ENCODE data around the gene NOXA1. TPM values are rescaled to one million over a fixed set of nuclear protein-coding genes. Genes with fewer than 3 reads are reported as not detected.

Gene NOXA1
- total RNA-seq, 1 experiment from 2014 or later, result 8.2 TPM

DNA sequence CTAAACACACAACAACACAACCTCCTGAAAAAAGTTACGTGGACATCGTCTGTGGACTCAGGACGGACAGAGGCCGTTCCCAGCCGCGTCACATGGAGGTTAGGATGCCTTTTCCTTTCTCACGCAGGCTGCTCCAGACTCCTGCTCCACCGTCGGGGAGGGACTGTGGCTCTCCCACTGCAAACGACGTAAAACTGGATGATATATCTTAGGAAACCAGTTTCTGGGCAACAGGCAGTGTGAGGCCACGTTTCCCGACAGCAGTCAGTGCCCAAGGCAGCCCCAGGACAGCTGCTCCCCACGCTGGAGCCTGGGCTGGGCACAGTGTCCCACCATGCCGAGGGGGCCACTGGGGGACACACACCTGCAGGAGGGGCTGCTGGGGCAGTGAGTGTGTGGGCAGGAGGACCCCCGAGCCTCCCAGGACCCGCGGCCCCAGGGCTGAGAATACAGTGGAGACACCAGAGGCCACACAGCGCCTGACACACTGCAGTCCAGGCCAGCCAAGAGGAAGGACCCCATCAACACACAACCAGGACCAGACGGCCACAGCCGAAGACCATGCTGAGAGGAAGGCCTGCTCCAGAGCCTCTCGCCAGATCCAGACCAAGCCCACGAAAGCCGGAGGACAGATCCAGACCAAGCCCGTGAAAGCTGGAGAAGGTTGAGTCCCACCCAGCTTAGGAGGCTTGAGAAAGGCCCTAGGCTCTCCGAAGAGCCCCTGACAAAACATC, 26.4 kb upstream of the NOXA1 start:
- no peaks in the 10 kb centered on the region for H3K27me3 Mint-ChIP-seq (ENCODE audit: insufficient read depth, unreplicated experiment)
- DNase-seq (ENCODE audit: unreplicated experiment), result no peak
- ChIA-PET CTCF (interaction anchor here (0.7 kb wide), 1 partner anchor 11 kb away, joined by 3 read pairs; no protein-coding TSS in a partner anchor), POLR2A (no interaction called here)
- H3K36me3 Mint-ChIP-seq (ENCODE audit: insufficient read depth, unreplicated experiment), result peaks cover 28% of the 10 kb centered on the region
- no TSS peak for BruUV-seq (replicated peaks)
- no peak overlapping the region for H3K27ac Mint-ChIP-seq (ENCODE audit: low read depth, unreplicated experiment)
- H3K4me1 Mint-ChIP-seq (ENCODE audit: insufficient read depth, unreplicated experiment), result peaks cover 5% of the 10 kb centered on the region
- TF ChIP-seq, protein P1, sequence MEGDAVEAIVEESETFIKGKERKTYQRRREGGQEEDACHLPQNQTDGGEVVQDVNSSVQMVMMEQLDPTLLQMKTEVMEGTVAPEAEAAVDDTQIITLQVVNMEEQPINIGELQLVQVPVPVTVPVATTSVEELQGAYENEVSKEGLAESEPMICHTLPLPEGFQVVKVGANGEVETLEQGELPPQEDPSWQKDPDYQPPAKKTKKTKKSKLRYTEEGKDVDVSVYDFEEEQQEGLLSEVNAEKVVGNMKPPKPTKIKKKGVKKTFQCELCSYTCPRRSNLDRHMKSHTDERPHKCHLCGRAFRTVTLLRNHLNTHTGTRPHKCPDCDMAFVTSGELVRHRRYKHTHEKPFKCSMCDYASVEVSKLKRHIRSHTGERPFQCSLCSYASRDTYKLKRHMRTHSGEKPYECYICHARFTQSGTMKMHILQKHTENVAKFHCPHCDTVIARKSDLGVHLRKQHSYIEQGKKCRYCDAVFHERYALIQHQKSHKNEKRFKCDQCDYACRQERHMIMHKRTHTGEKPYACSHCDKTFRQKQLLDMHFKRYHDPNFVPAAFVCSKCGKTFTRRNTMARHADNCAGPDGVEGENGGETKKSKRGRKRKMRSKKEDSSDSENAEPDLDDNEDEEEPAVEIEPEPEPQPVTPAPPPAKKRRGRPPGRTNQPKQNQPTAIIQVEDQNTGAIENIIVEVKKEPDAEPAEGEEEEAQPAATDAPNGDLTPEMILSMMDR (IDR thresholded peaks at IDR 0.05; ENCODE audit: unreplicated experiment), result no peak
- no peaks in the 10 kb centered on the region for H3K9me3 Mint-ChIP-seq (ENCODE audit: unreplicated experiment)
- intact Hi-C loops (cut with micrococcal nuclease), result no loop called here
- H3K4me3 Mint-ChIP-seq (ENCODE audit: unreplicated experiment), result no peak overlapping the region

DNA sequence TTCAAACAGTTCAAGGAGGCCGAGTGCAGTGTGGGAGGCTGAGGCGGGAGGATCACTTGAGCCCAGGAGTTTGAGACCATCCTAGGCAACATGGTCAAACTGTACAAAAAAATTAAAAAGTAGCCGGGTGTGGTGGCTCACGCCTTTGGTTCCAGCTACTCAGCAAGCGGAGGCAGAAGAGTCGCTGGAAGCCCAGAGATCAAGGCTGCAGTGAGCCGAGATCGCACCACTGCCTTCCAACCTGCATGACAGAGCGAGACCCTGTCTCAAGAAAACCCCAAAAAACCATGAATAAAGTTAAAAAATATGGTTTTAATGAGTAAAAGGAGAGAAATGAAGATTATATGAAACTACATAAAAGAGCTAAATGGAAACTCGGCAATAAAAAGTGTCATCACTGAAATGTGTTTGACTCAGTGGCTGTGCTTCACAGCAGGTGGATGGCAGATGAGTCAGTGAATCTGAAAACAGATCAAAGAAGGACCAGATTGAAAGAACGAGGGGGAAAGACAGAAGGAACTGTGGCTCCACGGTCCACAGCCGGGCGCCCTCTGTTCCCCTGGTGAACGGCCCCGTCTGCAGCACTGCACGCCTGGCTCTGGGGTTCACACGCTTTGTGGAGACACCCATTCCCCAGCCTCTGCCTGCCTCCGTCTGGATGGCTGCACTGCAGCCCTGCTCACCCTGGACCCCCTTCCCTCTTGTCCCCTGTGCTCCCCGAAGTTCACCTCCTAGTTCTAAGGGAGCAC, 25.3 kb upstream of the NOXA1 start:
- TF ChIP-seq, protein P1 (IDR thresholded peaks at IDR 0.05; ENCODE audit: unreplicated experiment), result no peak
- Mint-ChIP-seq H3K36me3 (ENCODE audit: insufficient read depth, unreplicated experiment) (peaks cover 27% of the 10 kb centered on the region), H3K27me3 (ENCODE audit: insufficient read depth, unreplicated experiment) (no peaks in the 10 kb centered on the region), H3K27ac (ENCODE audit: low read depth, unreplicated experiment) (no peak overlapping the region), H3K4me3 (ENCODE audit: unreplicated experiment) (no peak overlapping the region), H3K4me1 (ENCODE audit: insufficient read depth, unreplicated experiment) (peaks cover 5% of the 10 kb centered on the region), H3K9me3 (ENCODE audit: unreplicated experiment) (no peaks in the 10 kb centered on the region)
- ChIA-PET POLR2A (no interaction called here), CTCF (no interaction called here)
- no TSS peak for BruUV-seq (replicated peaks)
- DNase-seq (ENCODE audit: unreplicated experiment), result no peak
- intact Hi-C loops (cut with micrococcal nuclease), result no loop called here

DNA sequence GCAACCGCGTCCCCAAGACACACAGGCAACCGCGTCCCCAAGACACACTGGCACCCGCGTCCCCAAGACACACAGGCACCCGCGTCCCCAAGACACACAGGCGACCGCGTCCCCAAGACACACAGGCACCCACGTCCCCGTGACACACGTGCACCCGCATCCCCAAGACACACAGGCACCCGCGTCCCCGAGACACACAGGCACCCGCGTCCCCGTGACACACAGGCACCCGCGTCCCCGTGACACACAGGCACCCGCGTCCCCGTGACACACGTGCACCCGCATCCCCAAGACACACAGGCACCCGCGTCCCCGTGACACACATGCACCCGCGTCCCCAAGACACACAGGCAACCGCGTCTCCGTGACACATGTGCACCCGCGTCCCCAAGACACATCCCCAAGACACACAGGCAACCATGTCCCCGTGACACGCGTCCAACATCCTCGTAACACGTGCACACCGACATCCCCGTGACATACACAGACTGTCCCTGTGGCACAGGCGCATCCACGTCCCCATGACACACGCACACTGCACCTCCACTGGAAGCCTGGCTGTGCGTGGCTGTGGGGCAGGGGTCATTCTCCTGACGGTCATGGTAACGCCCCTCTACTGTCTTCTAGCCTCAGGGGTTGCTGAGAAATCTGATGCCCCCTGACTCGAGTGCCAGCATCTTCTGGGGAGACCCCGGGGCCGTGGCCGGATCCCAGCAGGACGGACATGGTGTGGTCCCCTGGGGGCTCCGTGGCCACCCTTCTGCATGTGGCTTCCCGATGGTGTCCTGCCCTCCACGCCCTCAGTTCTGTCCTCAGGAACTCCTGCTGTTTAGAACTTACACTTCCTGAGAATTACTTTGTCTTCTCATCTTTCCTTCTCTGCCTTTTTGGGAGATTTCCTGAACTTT, 24.4 kb upstream of the NOXA1 start:
- BruUV-seq (replicated peaks), result no TSS peak
- CTCF ChIA-PET, result no interaction called here

More for the DNA sequence above, 24.4 kb upstream of the NOXA1 start:
- intact Hi-C loops (cut with micrococcal nuclease), result no loop called here
- Mint-ChIP-seq H3K4me1 (ENCODE audit: insufficient read depth, unreplicated experiment) (peaks cover 5% of the 10 kb centered on the region), H3K27ac (ENCODE audit: low read depth, unreplicated experiment) (no peak overlapping the region), H3K4me3 (ENCODE audit: unreplicated experiment) (no peak overlapping the region), H3K36me3 (ENCODE audit: insufficient read depth, unreplicated experiment) (peaks cover 20% of the 10 kb centered on the region), H3K9me3 (ENCODE audit: unreplicated experiment) (no peaks in the 10 kb centered on the region), H3K27me3 (ENCODE audit: insufficient read depth, unreplicated experiment) (no peaks in the 10 kb centered on the region)
- POLR2A ChIA-PET, result no interaction called here
- TF ChIP-seq, protein P1 (IDR thresholded peaks at IDR 0.05; ENCODE audit: unreplicated experiment), result no peak
- no peak for DNase-seq (ENCODE audit: unreplicated experiment)

Measured in MCF 10A (cell line).